ENCODE measurements around the gene MESP1. TPM values are rescaled to one million over a fixed set of nuclear protein-coding genes. Genes with fewer than 3 reads are reported as not detected.
A peak's percentile ranks its signal among the peaks of the same experiment; 100 is the strongest.
"Not testable (repeated sequence)": the region's sequence is repeated elsewhere in the genome, so short reads cannot be mapped to it uniquely, and the experiment has no call there.

MESP1 gene
- total and polyA plus RNA-seq, 4 donors = 0.49 to 1.2 (median 0.63) TPM; not detected in 1

DNA sequence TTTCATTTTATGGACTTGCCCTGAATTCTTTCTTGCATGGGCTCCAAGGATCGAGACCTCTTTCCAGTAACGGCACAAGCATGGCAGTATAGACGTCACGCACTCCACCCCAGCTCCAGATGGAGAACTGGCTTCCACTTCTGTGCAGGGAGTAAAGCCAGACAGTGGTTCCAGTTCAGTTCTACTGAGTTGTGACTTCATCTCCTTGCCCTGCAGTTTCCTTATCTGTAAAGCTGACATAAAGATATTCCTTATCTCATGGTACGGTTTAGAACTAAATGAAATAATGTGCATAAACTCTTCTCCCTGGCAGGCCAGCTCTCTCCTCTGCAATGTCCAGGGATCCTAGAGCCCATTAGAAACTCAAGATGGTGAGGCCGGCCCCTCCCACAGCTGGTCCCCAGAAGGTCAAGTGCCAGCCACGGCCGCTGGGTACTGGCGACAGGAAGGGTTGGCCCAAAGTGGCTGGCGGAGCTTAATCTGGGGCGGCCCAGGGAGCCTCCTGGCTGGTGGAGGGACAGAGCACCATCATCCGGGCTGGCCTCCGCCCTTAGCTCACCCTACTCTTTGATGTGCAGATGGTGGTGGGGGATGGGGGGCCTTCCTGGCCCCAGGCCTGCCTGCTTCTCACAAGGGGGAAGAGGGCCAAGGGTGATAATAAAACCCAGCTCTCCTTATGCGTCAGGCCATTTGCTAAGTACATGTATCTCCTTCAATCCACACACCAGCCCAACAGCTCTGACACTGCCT lies 32.2 kb upstream of the MESP1 start:
- H3K9me3 ChIP-seq (ENCODE audit: control insufficient read depth, low read length) = no peaks in the 10 kb centered on the region
- intact Hi-C loops (cut with DNase I) = no loop called here
- no peaks in the 10 kb centered on the region for H3K27me3 ChIP-seq (ENCODE audit: control insufficient read depth in 1 of 2, insufficient read depth in 2 of 2, low read length in 1 of 2)
- ATAC-seq (ENCODE audit: low FRiP score) (no peak), DNase-seq (peak in 1 of 2 donors; percentile 27)
- no peaks in the 10 kb centered on the region for H3K36me3 ChIP-seq (ENCODE audit: control insufficient read depth in 1 of 2, insufficient read depth in 2 of 2, low read length in 1 of 2)
- 59 to 62% methylated on average over 14 of the region's 14 CpGs for WGBS, 2 donors
- no peaks in the 10 kb centered on the region for H3K4me1 ChIP-seq (ENCODE audit: control insufficient read depth in 1 of 2, insufficient read depth in 2 of 2, low read length in 2 of 2)
- H3K4me3 ChIP-seq (ENCODE audit: low read length in 2 of 2) = no peak overlapping the region
- no peak overlapping the region for H3K27ac ChIP-seq (ENCODE audit: low read depth in 1 of 2, low read length in 2 of 2)

DNA sequence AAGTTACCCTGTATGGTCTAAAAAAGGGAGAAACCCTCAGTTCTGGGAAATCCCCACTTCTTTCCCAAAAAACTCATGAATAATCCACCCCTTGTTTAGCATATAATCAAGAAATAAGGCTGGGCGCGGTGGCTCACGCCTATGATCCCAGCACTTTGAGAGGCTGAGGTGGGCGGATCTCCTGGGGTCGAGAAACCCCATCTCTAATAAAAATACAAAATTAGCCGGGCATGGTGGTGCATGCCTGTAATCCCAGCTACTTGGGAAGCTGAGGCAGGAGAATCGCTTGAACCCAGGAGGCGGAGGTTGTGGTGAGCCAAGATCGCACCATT lies 31.5 kb upstream of the MESP1 start:
- H3K9me3 ChIP-seq (ENCODE audit: control insufficient read depth, low read length); DNase-seq; intact Hi-C loops (cut with DNase I); H3K27me3 ChIP-seq (ENCODE audit: control insufficient read depth in 1 of 2, insufficient read depth in 2 of 2, low read length in 1 of 2); H3K36me3 ChIP-seq (ENCODE audit: control insufficient read depth in 1 of 2, insufficient read depth in 2 of 2, low read length in 1 of 2); H3K4me1 ChIP-seq (ENCODE audit: control insufficient read depth in 1 of 2, insufficient read depth in 2 of 2, low read length in 2 of 2); H3K4me3 ChIP-seq (ENCODE audit: low read length in 2 of 2); ATAC-seq (ENCODE audit: low FRiP score); H3K27ac ChIP-seq (ENCODE audit: low read depth in 1 of 2, low read length in 2 of 2): not testable (repeated sequence)
- 92 to 96% methylated on average over 9 of the region's 9 CpGs for WGBS, 2 donors

DNA sequence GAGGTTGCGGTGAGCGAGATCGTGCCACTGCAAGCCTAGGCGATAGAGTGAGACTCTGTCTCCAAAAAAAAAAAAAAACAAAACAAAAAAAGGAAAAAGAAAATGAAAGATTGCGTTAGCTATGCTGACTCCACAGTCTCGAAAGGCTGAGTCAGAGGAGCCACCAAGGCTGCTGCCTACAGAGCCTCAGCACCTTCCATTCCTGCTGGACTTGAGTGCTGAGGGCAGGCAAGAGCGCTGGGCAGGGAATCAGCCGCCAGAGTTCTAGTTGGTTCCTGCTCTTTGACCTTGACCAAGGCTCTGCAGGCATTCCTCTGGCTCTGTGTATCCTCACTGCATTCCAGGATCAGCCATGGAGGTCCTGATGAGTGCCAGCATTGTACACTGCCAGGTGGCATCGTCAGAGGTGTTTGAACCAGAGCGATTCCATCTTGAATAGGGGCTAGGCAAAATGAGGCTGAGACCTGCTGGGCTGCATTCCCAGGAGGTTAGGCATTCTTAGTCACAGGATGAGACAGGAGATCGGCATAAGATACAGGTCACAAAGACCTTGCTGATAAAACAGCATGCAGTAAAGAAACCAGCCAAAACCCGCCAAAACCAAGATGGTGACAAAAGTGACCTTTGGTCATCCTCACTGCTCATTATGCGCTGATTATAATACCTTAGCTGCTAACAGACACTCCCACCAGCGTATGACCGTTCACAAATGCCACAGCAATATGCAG lies 31.0 kb upstream of the MESP1 start:
- DNase-seq = no peak
- no peaks in the 10 kb centered on the region for H3K27me3 ChIP-seq (ENCODE audit: control insufficient read depth in 1 of 2, insufficient read depth in 2 of 2, low read length in 1 of 2)
- no peaks in the 10 kb centered on the region for H3K4me1 ChIP-seq (ENCODE audit: control insufficient read depth in 1 of 2, insufficient read depth in 2 of 2, low read length in 2 of 2)
- no peak for ATAC-seq (ENCODE audit: low FRiP score)
- H3K4me3 ChIP-seq (ENCODE audit: low read length in 2 of 2) = no peak overlapping the region
- intact Hi-C loops (cut with DNase I) = no loop called here
- no peaks in the 10 kb centered on the region for H3K36me3 ChIP-seq (ENCODE audit: control insufficient read depth in 1 of 2, insufficient read depth in 2 of 2, low read length in 1 of 2)
- H3K9me3 ChIP-seq (ENCODE audit: control insufficient read depth, low read length) = no peaks in the 10 kb centered on the region
- WGBS, 2 donors = 80 to 81% methylated on average over 15 of the region's 15 CpGs
- no peak overlapping the region for H3K27ac ChIP-seq (ENCODE audit: low read depth in 1 of 2, low read length in 2 of 2)

DNA sequence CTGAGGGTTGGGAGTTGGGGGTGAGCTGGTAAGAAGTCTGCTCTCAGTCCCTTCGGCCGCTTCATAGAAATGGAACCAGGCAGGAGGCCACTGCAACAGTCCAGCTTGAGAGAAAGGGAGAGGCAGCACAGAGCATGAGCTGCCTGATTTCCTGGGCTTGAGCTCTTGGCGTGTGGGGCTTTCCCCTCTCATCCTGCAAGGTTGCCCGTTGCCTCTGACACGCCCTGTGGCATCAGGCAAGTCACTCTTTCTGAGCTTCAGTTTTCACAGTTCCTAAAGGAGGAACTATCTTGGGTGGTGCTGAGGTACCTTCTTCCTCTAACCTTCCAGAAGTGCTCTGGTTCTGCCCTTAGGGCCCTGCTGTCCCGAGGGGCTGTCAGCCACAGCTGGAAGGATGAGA lies 30.0 kb upstream of the MESP1 start:
- intact Hi-C loops (cut with DNase I) = no loop called here
- ATAC-seq (ENCODE audit: low FRiP score) = no peak
- H3K27me3 ChIP-seq (ENCODE audit: control insufficient read depth in 1 of 2, insufficient read depth in 2 of 2, low read length in 1 of 2) = no peaks in the 10 kb centered on the region
- no peak for DNase-seq
- no peaks in the 10 kb centered on the region for H3K4me1 ChIP-seq (ENCODE audit: control insufficient read depth in 1 of 2, insufficient read depth in 2 of 2, low read length in 2 of 2)
- 87 to 90% methylated on average over 6 of the region's 6 CpGs for WGBS, 2 donors
- no peaks in the 10 kb centered on the region for H3K9me3 ChIP-seq (ENCODE audit: control insufficient read depth, low read length)
- no peaks in the 10 kb centered on the region for H3K36me3 ChIP-seq (ENCODE audit: control insufficient read depth in 1 of 2, insufficient read depth in 2 of 2, low read length in 1 of 2)
- H3K4me3 ChIP-seq (ENCODE audit: low read length in 2 of 2) = no peak overlapping the region
- no peak overlapping the region for H3K27ac ChIP-seq (ENCODE audit: low read depth in 1 of 2, low read length in 2 of 2)

DNA sequence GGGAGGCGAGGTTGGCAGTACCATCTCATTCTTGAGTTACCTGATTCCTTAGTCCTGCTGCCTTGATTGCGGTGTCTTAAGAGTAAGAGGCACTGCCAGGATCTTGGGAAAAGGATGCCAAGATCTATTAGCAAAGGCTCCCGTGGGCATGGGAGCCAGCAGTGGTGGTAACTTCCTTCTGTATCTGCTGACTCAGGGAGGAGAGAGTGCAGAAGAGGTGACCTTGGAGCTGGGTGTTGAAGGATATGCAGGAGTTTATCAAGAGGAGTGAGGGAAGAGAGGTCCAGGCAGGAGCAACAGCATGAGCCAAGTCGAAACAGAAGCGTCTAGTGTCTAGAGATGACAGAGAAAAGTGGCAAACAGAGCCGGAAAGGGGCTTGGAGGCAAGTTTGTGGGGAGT lies 29.6 kb upstream of the MESP1 start:
- Histone ChIP-seq H3K27me3 (ENCODE audit: control insufficient read depth in 1 of 2, insufficient read depth in 2 of 2, low read length in 1 of 2) (no peaks in the 10 kb centered on the region), H3K36me3 (ENCODE audit: control insufficient read depth in 1 of 2, insufficient read depth in 2 of 2, low read length in 1 of 2) (no peaks in the 10 kb centered on the region), H3K9me3 (ENCODE audit: control insufficient read depth, low read length) (no peaks in the 10 kb centered on the region), H3K4me1 (ENCODE audit: control insufficient read depth in 1 of 2, insufficient read depth in 2 of 2, low read length in 2 of 2) (no peaks in the 10 kb centered on the region), H3K4me3 (ENCODE audit: low read length in 2 of 2) (no peak overlapping the region), H3K27ac (ENCODE audit: low read depth in 1 of 2, low read length in 2 of 2) (no peak overlapping the region)
- DNase-seq (no peak), ATAC-seq (ENCODE audit: low FRiP score) (no peak)
- WGBS, 2 donors = 74 to 75% methylated on average over 6 of the region's 6 CpGs
- intact Hi-C loops (cut with DNase I) = no loop called here

DNA sequence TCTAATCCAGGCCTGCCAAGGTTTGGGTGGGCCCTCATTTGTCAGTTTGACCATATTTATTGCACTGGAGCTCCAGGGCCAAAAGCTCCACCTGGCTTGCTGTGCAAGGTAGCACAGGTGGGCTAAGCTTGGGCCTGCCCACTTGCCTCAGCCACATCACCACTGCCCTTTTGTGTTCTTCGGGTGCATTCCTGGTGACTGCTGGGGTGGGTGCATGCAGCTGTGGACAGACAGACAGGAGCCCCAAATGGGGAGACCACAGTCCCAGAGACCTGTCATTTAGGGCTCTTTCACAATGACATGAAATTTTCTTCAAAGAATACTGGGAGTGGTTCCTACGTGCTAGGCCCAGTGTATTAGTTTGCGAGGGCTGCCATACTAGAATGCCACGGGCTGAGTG lies 27.8 kb upstream of the MESP1 start:
- intact Hi-C loops (cut with DNase I) = loop anchor here in 1 of 2 donors (10.0 kb wide), 1 partner anchor 46 kb away; no protein-coding TSS in a partner anchor
- Histone ChIP-seq H3K27ac (ENCODE audit: low read depth in 1 of 2, low read length in 2 of 2) (no peak overlapping the region), H3K9me3 (ENCODE audit: control insufficient read depth, low read length) (no peaks in the 10 kb centered on the region), H3K4me3 (ENCODE audit: low read length in 2 of 2) (no peak overlapping the region), H3K27me3 (ENCODE audit: control insufficient read depth in 1 of 2, insufficient read depth in 2 of 2, low read length in 1 of 2) (no peaks in the 10 kb centered on the region), H3K36me3 (ENCODE audit: control insufficient read depth in 1 of 2, insufficient read depth in 2 of 2, low read length in 1 of 2) (no peaks in the 10 kb centered on the region), H3K4me1 (ENCODE audit: control insufficient read depth in 1 of 2, insufficient read depth in 2 of 2, low read length in 2 of 2) (no peaks in the 10 kb centered on the region)
- no peak for ATAC-seq (ENCODE audit: low FRiP score)
- WGBS, 2 donors = 93 to 94% methylated on average over 4 of the region's 4 CpGs
- no peak for DNase-seq

DNA sequence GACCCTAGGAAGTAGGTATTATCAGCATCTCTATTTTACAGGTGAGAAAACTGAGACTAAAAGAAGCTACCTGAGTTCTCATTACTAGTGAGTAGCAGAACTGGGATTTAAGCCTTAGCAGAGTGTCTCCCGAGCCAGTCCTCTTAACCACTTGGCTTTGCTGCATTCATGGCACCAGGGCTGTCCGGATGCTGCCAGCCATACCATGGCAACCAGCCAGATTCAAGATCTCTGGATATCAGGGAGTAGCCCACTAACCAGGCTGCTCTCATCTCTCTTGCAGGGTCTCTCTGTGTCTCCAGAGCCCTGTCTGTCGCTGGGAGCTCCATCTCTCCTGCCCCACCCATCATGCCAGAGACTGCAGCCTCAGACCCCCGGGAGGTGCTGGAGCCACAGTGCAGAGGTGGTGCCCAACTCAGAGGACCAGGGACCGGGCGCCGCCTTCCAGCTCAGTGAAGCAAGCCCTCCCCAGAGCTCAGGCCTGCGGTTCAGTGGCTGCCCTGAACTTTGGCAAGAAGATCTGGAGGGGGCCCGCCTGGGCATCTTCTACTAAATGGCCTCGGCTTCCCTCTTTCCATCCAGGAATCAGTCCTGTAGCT lies 26.8 kb upstream of the MESP1 start:
- DNase-seq = no peak
- 66 to 72% methylated on average over 10 of the region's 10 CpGs for WGBS, 2 donors
- H3K27me3 ChIP-seq (ENCODE audit: control insufficient read depth in 1 of 2, insufficient read depth in 2 of 2, low read length in 1 of 2) = no peaks in the 10 kb centered on the region
- no peak for ATAC-seq (ENCODE audit: low FRiP score)
- H3K4me1 ChIP-seq (ENCODE audit: control insufficient read depth in 1 of 2, insufficient read depth in 2 of 2, low read length in 2 of 2) = no peaks in the 10 kb centered on the region
- no peak overlapping the region for H3K27ac ChIP-seq (ENCODE audit: low read depth in 1 of 2, low read length in 2 of 2)
- intact Hi-C loops (cut with DNase I) = loop anchor here in 1 of 2 donors (10.0 kb wide), 1 partner anchor 47 kb away; no protein-coding TSS in a partner anchor
- no peak overlapping the region for H3K4me3 ChIP-seq (ENCODE audit: low read length in 2 of 2)
- no peaks in the 10 kb centered on the region for H3K9me3 ChIP-seq (ENCODE audit: control insufficient read depth, low read length)
- H3K36me3 ChIP-seq (ENCODE audit: control insufficient read depth in 1 of 2, insufficient read depth in 2 of 2, low read length in 1 of 2) = no peaks in the 10 kb centered on the region

DNA sequence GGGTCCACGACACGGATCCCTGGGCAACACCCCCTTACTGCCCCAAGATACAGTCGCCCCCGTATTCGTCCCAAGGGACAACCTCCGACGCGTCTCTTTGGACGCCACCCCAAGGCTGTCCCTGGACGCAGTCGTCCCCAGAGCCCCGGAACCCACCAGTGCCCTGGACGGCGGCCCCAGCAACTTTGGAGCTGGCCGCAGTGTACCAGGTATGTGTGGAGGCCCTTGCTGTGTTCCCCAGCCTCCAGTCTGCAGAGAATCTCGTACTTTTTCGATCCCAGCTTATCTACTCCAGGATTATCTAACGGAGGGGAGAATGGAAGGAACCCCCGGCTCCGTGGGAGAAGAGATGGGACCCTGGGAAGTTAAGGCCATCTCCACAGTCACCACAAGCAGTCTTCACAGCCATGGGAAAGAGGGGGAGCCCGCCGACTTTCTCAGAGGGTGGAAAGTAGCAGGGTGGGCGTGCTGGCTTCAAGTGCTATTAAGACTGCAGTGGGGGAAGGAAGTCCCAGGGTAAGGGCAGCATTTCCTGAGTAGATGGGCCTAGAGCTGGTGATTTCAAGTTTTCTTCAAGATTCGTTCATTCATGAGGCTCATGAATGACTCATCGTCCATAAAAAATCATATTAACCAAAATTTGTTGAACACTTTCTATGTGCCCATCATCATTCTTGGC lies 26.2 kb upstream of the MESP1 start:
- H3K27me3 ChIP-seq (ENCODE audit: control insufficient read depth in 1 of 2, insufficient read depth in 2 of 2, low read length in 1 of 2) = no peaks in the 10 kb centered on the region
- no peaks in the 10 kb centered on the region for H3K36me3 ChIP-seq (ENCODE audit: control insufficient read depth in 1 of 2, insufficient read depth in 2 of 2, low read length in 1 of 2)
- 65 to 75% methylated on average over 25 of the region's 25 CpGs for WGBS, 2 donors
- intact Hi-C loops (cut with DNase I) = loop anchor here in 1 of 2 donors (10.0 kb wide), 1 partner anchor 48 kb away; no protein-coding TSS in a partner anchor
- ATAC-seq (ENCODE audit: low FRiP score) = no peak
- no peak overlapping the region for H3K27ac ChIP-seq (ENCODE audit: low read depth in 1 of 2, low read length in 2 of 2)
- no peaks in the 10 kb centered on the region for H3K4me1 ChIP-seq (ENCODE audit: control insufficient read depth in 1 of 2, insufficient read depth in 2 of 2, low read length in 2 of 2)
- no peak overlapping the region for H3K4me3 ChIP-seq (ENCODE audit: low read length in 2 of 2)
- no peak for DNase-seq
- H3K9me3 ChIP-seq (ENCODE audit: control insufficient read depth, low read length) = no peaks in the 10 kb centered on the region
